Ishikawa (cell line): ENCODE measurements around the gene ZCCHC2.

Experiments used
- CEBPB ChIP-seq: IDR thresholded peaks from 2 replicates; pipeline ENCODE4 v1.6.1; 2012
- EP300 ChIP-seq: IDR thresholded peaks from 2 replicates; pipeline ENCODE4 v1.6.1; 2012; ENCODE audit warnings: borderline replicate concordance
- RAD21 ChIP-seq: IDR thresholded peaks from 2 replicates; pipeline ENCODE4 v1.6.1; 2012; ENCODE audit warnings: low read depth
- TF ChIP-seq, protein P1 (sequence below): IDR thresholded peaks from 2 replicates; pipeline ENCODE4 v1.6.1; 2012; ENCODE audit warnings: low read depth, mild to moderate bottlenecking
- TF ChIP-seq, protein P2 (sequence below): IDR thresholded peaks from 2 replicates; pipeline ENCODE4 v1.6.1; 2012

DNA sequence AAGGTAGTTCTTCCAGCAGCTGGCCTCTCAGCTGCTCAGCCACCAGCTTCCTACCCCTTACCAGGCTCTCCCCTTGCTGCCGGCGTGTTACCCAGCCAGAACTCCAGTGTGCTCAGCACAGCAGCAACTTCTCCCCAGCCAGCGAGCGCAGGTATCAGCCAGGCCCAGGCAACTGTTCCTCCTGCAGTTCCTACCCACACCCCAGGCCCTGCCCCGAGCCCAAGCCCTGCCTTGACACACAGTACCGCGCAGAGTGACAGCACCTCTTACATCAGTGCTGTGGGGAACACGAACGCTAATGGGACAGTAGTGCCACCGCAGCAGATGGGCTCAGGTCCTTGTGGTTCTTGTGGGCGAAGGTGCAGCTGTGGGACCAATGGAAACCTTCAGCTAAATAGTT is 52.0 kb downstream of the ZCCHC2 start:
- TF ChIP-seq, protein P1, sequence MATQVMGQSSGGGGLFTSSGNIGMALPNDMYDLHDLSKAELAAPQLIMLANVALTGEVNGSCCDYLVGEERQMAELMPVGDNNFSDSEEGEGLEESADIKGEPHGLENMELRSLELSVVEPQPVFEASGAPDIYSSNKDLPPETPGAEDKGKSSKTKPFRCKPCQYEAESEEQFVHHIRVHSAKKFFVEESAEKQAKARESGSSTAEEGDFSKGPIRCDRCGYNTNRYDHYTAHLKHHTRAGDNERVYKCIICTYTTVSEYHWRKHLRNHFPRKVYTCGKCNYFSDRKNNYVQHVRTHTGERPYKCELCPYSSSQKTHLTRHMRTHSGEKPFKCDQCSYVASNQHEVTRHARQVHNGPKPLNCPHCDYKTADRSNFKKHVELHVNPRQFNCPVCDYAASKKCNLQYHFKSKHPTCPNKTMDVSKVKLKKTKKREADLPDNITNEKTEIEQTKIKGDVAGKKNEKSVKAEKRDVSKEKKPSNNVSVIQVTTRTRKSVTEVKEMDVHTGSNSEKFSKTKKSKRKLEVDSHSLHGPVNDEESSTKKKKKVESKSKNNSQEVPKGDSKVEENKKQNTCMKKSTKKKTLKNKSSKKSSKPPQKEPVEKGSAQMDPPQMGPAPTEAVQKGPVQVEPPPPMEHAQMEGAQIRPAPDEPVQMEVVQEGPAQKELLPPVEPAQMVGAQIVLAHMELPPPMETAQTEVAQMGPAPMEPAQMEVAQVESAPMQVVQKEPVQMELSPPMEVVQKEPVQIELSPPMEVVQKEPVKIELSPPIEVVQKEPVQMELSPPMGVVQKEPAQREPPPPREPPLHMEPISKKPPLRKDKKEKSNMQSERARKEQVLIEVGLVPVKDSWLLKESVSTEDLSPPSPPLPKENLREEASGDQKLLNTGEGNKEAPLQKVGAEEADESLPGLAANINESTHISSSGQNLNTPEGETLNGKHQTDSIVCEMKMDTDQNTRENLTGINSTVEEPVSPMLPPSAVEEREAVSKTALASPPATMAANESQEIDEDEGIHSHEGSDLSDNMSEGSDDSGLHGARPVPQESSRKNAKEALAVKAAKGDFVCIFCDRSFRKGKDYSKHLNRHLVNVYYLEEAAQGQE, result no peak
- no peak for TF ChIP-seq RAD21
- no peak for TF ChIP-seq CEBPB
- TF ChIP-seq, protein P2, sequence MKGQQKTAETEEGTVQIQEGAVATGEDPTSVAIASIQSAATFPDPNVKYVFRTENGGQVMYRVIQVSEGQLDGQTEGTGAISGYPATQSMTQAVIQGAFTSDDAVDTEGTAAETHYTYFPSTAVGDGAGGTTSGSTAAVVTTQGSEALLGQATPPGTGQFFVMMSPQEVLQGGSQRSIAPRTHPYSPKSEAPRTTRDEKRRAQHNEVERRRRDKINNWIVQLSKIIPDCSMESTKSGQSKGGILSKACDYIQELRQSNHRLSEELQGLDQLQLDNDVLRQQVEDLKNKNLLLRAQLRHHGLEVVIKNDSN, result no peak
- TF ChIP-seq EP300, result no peak
